H1 (cell line): Measurements from ENCODE around the gene DPEP1. TPM values are rescaled to one million over a fixed set of nuclear protein-coding genes. Genes with fewer than 3 reads are reported as not detected.

ENCODE experiments used
- CEBPB ChIP-seq: IDR thresholded peaks from 2 replicates; pipeline ENCODE4 v1.6.1; 2012; ENCODE audit warnings: low read depth, low read length
- HDAC6 ChIP-seq: IDR thresholded peaks from one replicate; pipeline ENCODE4 v1.7.1; 2012; ENCODE audit warnings: low read depth, mild to moderate bottlenecking, inconsistent platforms, low read length, moderate library complexity
- JUND ChIP-seq: IDR thresholded peaks from 2 replicates; pipeline ENCODE4 v1.6.1; 2011; ENCODE audit warnings: mild to moderate bottlenecking, improper control_type of control experiment, low read length
- RBBP5 ChIP-seq: IDR thresholded peaks from 2 replicates; pipeline ENCODE4 v1.7.1; 2012; ENCODE audit warnings: low read depth, mild to moderate bottlenecking, inconsistent platforms, low read length, moderate library complexity, borderline replicate concordance
- SIN3A ChIP-seq, 2 experiments: IDR thresholded peaks in 1 of 2; conservative IDR thresholded peaks in 1 of 2; 2 replicates each; pipeline ENCODE4 v1.6.1; 2011 to 2012; ENCODE audit warnings: low read length in 2 of 2, improper control_type of control experiment in 1 of 2, low read depth in 1 of 2, mild to moderate bottlenecking in 1 of 2
- TBP ChIP-seq: IDR thresholded peaks from 2 replicates; pipeline ENCODE4 v1.6.1; 2011; ENCODE audit warnings: low read depth, low read length, improper control_type of control experiment
- YY1 ChIP-seq: IDR thresholded peaks from 2 replicates; pipeline ENCODE4 v1.6.1; 2011; ENCODE audit warnings: low read depth, mild to moderate bottlenecking, low read length
- polyA plus RNA-seq, 7 experiments: library from polyadenylated mRNA; depleted of rRNA in 3 of 7; stranded (reverse) in 5 of 7; unstranded in 2 of 7; fragments of >200 nt in 5 of 7; fragments of 200-250 nt in 2 of 7; gene quantifications; 1 replicate in 5 of 7; 2 replicates in 1 of 7; 4 replicates in 1 of 7; pipeline versions ENCODE4 v1.2.1 to v1.2.3, GENCODE V29; 2011 to 2013; ENCODE audit warnings: missing spikeins in 2 of 7, mixed read lengths in 2 of 7
- total RNA-seq: library from RNA; stranded (reverse); fragmentation: NEBNext Ultra II Directional; extraction: Animal tissue kit (Norgen Biotek cat#: 25700); gene quantifications from 2 replicates; pipeline ENCODE4 v1.2.1, GENCODE V29; 2021
- TF ChIP-seq, protein P1 (sequence below): fragments of 300-600 bp; sonication (generic); IDR thresholded peaks from 2 replicates; pipeline ENCODE4 v1.7.1; 2012; ENCODE audit warnings: low read length, moderate library complexity, mild to moderate bottlenecking, inconsistent platforms; ENCODE audit not compliant: insufficient replicate concordance
- TF ChIP-seq, protein P2 (sequence below), 3 experiments: IDR thresholded peaks; 1 replicate in 2 of 3; 2 replicates in 1 of 3; pipeline versions ENCODE4 v1.5.1 to v1.6.1; 2011; ENCODE audit warnings: low read length in 3 of 3, mild to moderate bottlenecking in 3 of 3, inconsistent platforms in 2 of 3, low read depth in 1 of 3, moderate library complexity in 1 of 3; ENCODE audit not compliant: insufficient read depth in 1 of 3; ENCODE audit errors: control extremely low read depth in 1 of 3

Gene DPEP1
- total and polyA plus RNA-seq, 2 of the 8 experiments (the other 6 are each of a cell fraction or from before 2014, with no cell fraction given): 2.8 to 3.1 TPM

DNA sequence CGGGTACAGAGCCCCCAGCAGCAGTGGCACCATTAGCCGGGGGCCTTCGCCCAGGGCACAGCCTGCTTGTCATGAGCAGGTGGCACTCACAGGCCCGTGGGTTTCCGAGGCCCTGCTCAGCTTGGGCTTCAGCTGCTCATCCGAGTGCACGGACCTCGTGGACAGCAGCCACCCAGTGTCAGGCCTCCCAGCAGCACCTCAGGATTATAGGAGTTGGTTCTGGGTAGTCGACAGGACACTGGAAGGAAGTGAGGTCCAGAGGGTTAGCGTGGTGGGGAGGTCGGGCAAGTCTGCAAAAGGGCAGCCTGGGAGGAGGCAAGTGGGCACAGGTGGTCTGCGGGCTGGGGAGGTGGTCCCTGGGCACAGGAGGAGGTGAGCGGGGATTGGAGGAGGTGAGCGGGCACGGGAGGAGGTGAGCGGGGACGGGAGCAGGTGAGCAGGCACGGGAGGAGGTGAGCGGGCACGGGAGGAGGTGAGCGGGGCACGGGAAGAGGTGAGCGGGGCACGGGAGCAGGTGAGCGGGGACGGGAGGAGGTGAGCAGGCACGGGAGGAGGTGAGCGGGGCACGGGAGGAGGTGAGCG is 43.0 kb upstream of the DPEP1 start (continued):
- TF ChIP-seq, protein P1, sequence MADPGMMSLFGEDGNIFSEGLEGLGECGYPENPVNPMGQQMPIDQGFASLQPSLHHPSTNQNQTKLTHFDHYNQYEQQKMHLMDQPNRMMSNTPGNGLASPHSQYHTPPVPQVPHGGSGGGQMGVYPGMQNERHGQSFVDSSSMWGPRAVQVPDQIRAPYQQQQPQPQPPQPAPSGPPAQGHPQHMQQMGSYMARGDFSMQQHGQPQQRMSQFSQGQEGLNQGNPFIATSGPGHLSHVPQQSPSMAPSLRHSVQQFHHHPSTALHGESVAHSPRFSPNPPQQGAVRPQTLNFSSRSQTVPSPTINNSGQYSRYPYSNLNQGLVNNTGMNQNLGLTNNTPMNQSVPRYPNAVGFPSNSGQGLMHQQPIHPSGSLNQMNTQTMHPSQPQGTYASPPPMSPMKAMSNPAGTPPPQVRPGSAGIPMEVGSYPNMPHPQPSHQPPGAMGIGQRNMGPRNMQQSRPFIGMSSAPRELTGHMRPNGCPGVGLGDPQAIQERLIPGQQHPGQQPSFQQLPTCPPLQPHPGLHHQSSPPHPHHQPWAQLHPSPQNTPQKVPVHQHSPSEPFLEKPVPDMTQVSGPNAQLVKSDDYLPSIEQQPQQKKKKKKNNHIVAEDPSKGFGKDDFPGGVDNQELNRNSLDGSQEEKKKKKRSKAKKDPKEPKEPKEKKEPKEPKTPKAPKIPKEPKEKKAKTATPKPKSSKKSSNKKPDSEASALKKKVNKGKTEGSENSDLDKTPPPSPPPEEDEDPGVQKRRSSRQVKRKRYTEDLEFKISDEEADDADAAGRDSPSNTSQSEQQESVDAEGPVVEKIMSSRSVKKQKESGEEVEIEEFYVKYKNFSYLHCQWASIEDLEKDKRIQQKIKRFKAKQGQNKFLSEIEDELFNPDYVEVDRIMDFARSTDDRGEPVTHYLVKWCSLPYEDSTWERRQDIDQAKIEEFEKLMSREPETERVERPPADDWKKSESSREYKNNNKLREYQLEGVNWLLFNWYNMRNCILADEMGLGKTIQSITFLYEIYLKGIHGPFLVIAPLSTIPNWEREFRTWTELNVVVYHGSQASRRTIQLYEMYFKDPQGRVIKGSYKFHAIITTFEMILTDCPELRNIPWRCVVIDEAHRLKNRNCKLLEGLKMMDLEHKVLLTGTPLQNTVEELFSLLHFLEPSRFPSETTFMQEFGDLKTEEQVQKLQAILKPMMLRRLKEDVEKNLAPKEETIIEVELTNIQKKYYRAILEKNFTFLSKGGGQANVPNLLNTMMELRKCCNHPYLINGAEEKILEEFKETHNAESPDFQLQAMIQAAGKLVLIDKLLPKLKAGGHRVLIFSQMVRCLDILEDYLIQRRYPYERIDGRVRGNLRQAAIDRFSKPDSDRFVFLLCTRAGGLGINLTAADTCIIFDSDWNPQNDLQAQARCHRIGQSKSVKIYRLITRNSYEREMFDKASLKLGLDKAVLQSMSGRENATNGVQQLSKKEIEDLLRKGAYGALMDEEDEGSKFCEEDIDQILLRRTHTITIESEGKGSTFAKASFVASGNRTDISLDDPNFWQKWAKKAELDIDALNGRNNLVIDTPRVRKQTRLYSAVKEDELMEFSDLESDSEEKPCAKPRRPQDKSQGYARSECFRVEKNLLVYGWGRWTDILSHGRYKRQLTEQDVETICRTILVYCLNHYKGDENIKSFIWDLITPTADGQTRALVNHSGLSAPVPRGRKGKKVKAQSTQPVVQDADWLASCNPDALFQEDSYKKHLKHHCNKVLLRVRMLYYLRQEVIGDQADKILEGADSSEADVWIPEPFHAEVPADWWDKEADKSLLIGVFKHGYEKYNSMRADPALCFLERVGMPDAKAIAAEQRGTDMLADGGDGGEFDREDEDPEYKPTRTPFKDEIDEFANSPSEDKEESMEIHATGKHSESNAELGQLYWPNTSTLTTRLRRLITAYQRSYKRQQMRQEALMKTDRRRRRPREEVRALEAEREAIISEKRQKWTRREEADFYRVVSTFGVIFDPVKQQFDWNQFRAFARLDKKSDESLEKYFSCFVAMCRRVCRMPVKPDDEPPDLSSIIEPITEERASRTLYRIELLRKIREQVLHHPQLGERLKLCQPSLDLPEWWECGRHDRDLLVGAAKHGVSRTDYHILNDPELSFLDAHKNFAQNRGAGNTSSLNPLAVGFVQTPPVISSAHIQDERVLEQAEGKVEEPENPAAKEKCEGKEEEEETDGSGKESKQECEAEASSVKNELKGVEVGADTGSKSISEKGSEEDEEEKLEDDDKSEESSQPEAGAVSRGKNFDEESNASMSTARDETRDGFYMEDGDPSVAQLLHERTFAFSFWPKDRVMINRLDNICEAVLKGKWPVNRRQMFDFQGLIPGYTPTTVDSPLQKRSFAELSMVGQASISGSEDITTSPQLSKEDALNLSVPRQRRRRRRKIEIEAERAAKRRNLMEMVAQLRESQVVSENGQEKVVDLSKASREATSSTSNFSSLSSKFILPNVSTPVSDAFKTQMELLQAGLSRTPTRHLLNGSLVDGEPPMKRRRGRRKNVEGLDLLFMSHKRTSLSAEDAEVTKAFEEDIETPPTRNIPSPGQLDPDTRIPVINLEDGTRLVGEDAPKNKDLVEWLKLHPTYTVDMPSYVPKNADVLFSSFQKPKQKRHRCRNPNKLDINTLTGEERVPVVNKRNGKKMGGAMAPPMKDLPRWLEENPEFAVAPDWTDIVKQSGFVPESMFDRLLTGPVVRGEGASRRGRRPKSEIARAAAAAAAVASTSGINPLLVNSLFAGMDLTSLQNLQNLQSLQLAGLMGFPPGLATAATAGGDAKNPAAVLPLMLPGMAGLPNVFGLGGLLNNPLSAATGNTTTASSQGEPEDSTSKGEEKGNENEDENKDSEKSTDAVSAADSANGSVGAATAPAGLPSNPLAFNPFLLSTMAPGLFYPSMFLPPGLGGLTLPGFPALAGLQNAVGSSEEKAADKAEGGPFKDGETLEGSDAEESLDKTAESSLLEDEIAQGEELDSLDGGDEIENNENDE: no peak
- TF ChIP-seq TBP (no peak), JUND (no peak), RBBP5 (no peak), YY1 (no peak), HDAC6 (no peak), CEBPB (no peak), SIN3A (conservative IDR thresholded peaks at IDR 0.05 in 1 of 2, IDR thresholded peaks at IDR 0.05 in 1 of 2; ENCODE audit: low read depth in 1 of 2, low read length in 2 of 2) (no peak)
- TF ChIP-seq, protein P2, sequence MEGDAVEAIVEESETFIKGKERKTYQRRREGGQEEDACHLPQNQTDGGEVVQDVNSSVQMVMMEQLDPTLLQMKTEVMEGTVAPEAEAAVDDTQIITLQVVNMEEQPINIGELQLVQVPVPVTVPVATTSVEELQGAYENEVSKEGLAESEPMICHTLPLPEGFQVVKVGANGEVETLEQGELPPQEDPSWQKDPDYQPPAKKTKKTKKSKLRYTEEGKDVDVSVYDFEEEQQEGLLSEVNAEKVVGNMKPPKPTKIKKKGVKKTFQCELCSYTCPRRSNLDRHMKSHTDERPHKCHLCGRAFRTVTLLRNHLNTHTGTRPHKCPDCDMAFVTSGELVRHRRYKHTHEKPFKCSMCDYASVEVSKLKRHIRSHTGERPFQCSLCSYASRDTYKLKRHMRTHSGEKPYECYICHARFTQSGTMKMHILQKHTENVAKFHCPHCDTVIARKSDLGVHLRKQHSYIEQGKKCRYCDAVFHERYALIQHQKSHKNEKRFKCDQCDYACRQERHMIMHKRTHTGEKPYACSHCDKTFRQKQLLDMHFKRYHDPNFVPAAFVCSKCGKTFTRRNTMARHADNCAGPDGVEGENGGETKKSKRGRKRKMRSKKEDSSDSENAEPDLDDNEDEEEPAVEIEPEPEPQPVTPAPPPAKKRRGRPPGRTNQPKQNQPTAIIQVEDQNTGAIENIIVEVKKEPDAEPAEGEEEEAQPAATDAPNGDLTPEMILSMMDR (IDR thresholded peaks at IDR 0.05; ENCODE audit: control extremely low read depth in 1 of 3, insufficient read depth in 1 of 3, low read depth in 1 of 3, low read length in 3 of 3): no peak
